ENCODE data around the gene ACY1.

The ACY1 gene

DNA sequence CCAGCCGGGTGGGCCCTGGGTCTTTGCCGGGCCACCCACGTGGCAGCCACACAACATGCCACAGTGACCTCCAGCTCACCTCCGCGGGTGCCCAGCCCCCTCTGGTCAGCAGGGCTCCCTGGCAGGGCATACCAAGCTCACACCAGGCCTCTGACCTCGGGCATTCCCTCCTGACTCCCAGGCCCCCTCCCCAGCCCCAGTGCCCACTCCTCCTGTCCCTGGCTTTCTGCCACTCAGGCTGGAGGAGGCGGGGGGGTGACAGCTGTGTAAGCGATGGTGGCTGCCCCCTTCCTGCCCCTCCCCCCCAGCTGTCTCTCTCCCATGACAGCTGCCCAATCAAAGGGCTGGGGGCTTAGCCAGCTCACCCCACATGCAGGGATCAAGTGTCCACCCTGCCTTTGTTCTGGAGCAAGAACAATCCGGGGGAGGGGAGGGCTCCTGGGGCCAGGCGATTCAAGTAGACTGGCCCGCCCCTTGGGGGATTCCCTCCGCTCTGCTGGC is 19.3 kb upstream of the ACY1 start:
- no peak for FAIRE-seq

DNA sequence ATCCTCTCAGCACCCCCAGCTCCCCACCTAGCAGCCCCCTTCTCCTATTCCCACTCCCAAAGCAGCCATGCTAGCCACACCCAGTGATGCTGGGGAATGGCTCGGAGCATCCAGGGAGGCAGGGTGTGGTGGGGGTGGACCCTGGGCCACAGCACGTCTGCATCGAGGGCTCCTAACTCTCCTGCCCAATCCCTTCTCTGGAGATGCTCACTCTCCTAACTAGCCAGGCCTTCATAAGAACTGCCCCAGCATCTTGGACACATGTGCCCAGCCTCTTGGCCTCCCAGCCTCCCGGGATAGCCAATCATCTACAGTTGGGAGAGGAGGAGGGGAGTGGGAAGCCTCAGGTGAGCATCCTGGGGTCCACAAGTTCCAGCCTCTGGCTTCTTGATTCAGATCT is 18.8 kb upstream of the ACY1 start:
- FAIRE-seq, result no peak

DNA sequence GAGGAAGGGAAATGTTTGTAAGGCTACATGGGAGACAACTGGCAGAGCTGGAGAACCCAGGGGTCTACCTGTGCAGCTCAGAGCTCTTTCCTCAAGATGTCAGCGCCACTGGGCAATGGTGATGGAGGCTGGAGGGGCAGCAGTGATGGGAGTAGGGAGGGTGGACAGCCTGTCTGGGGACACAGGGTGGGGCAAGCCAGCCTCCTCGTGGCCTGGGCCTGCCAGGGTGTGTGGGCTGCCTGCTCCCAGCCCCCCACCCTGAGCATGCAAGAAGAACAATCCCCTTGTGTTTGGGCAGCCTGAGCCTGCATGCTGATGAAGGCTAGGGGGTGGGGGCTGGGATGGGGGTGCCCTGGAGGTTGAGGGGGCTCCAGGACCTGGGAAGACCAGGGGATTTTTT is 17.3 kb upstream of the ACY1 start:
- no peak for FAIRE-seq

DNA sequence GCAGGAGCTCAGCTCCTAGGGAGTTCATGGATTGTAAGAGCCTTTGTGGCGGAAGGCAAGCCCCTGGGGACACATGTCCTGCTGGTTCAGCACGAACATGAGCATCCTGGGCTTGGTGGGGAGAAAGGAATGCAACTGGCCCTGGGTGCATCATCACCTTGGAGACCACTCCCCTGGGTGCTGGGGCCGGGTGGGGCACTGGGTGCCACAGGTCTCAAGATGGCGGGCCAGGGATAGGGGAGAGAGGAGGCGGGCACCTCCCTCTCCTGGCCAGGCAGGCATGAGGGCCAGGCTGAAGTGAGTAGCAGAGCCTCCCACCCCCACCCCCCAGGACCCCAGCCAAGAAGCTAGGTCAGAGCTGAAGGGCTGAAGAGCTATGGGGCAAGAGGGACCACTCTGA is 16.8 kb upstream of the ACY1 start:
- FAIRE-seq, result no peak

DNA sequence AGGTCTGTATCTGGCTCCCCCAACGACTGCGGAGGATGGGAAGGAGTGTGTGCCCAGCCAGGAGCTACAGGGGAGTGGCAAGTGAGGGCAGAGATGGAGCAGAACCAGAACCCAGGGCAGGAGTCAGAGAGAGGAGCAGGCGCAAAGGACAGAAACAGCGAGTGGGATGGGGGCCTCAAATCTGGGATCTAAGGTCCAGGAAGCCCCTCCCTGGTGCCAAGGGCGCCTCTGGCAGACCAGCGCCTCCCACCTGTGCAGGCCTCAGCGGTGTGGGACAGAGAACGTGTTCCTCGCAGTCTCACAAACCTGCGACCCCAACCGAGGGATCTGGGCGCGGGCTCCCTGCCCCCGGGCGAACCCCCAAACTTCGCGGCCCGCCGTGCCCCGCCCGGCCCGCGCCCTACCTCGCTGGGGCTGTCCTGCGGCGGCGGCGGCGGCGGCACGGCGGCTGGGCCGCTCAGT is 16.4 kb upstream of the ACY1 start:
- FAIRE-seq, result no peak

DNA sequence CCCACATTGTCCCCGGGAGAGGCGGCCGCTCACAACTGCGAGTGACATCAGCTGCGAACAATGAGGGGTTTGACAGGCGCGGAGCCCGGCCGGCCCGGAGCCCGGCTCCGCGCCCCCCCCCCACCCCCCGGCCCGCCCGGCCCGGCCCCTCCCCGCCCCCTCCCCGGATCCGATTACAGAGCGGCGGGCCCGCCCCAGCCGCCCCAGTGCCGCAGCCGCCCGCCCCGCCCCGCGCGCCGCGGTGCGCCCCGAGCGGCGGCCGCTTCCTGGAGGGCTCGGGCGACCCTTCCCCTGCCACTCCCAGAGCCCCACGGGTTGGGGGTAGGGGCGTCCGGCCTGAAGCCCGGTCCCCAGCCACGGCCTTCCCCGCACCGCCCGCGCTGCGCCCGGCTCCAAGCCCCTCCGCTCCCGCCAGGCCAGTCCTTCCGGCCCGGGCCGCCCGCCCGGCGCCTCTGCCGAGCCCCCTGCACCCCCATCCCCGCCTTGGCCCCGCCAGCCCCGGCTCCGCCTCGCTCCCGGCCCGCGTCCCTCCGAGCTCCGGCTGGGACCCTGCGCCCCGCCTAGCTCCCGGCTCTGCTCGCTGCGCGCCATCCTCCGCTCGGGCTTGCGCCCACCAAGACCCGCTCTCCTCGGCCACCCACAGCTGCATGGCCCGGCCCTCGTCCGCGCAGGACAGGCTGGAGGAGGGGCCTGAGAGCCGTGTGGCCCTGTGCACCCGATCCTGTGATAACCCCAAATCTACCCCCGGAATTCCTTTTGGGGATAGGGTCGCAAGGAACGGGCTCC is 15.8 kb upstream of the ACY1 start, which contains the start of gene PCBP4:
PCBP4 (minus strand) TSS at position 71 of the 786 bp plus-strand sequence. CDS start 6,214 bp downstream, outside the sequence.
- FAIRE-seq, result no peak

DNA sequence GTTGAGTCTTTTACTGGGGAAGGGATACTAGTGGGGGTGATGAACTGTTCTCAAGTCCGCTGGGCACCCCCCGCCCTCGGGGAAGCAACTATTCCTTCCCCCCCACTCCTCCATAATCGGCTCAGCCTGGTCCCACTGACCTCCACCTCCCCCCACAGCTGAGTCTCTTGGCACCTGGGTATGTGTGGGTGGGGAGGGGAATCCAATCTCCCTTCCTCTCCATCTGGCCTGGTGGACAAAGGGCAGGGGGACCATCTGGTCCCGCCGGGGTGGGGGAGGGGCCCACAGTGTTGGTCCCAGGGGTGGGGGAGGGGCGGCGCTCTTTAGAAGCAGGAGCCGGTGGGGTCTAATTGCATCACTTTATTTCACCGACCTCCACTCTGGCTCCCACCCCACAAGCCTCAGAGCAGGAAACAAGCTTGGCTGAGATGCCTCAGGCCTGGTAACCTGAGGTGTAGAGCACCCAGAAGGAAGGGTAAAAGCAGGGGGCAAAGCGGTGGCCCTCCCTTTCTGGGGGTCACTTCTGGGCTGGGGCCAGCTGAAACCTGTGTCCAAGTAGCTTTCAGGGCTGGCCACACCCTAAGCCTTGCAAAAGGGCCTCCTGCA is 15.1 kb upstream of the ACY1 start:
- FAIRE-seq, result no peak

DNA sequence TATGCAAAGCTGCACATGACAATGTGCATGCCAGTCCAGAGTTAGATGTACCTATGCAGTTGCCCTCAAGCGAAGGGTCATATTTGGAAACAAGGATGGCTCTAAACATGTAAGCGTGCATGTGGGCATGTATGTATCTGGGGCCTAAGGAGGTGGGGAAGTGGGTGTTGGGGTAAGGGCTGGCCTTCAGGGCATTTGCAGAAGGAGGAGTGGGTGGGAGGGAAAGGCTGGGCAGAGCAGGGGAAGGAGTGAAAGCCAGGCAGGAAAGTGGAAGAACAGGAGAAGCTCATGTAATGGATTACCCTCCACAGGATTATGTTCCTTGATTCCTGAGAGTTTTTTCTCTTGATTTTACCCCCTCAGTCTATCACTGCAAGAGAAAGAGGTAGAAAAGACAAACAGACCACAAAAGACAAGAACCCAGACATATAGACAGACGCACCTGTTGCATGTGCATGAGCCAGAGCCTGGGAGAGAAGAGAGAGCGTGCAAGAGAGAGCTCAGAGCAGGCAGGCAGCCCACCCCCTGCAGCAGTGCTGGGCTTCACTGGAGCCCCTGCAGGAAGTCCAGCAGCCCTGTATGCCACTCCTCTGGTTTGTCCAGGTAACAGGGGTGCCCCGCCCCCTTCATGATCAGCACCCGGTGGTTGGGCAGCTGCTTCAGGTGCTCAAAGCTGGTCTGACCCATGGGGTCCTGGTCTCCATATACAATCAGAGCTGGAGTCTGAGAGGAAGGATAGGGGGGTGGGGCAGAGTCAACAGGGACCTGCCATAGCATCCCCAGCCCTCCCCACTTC is 14.3 kb upstream of the ACY1 start:
- FAIRE-seq, result no peak

DNA sequence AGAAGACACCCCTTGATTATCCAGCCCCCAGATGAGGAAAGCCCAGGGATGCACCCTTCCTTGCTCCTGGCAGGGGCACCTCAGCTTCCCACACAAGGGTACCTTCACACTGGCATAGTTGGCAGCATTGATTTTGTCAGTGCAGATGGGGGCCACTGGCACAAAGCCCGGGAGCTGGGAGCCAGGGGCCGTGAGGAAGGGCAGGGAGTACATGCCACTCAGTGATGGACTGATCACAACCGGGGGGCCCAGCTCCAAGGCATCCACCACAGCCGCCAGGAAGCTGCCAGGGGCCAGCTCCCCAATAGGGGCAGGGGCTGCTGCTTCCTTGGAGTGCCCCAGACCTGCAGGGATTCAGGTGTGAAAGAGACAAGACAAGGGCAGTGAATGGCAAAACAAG is 13.5 kb upstream of the ACY1 start:
- no peak for FAIRE-seq

DNA sequence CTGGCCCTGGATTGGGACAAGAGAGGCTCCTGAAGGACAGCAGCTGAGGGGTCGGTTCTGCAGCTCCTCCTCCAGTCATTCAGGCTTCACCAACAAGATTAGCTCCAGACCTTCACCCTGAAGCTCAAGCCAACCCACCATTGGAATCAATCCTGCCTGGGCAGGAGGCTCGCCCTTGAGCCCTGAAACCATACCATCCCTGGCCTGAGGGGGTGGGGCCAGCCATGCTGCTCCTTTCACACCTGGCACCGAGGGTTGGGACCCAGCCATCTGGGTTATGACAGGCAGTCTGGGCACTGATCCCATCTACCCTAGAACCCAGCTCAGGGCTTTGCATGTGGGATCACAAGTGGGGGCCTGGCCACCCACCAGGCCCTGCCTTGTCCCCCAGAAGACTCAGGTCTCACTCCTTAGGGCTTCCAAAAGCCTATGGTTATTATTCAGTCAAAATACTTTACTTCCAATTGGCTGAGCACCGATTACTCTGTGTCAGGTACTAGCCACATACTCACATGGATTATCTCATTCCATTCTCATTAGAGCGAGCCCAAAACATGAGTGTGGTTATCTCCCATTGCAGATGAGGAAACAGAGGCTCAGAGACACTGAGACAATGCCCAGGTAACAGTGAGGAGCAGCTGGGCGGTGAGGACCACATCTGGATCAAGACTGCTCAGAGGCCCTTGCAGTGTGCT is 12.6 kb upstream of the ACY1 start:
- FAIRE-seq, result no peak

DNA sequence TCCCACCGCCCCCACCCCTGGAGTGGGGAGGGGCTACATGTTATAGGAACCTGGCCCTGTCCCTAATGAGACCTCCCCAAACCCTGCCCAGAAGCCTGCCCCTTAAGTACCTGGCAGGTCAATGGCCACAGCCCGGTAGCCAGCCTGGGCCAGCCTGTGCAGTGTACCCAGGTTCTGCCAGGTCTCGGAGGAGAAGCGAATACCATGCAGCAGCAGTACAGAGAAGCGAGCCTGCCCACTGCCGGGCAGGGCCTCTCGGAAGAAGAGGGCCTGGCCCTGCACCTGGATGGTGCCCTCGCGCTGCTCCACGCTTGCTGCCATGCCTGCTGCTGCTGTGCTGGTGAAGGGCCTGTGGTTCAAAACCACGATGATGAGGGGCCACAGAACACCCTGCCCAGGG is 12.0 kb upstream of the ACY1 start:
- no peak for FAIRE-seq

DNA sequence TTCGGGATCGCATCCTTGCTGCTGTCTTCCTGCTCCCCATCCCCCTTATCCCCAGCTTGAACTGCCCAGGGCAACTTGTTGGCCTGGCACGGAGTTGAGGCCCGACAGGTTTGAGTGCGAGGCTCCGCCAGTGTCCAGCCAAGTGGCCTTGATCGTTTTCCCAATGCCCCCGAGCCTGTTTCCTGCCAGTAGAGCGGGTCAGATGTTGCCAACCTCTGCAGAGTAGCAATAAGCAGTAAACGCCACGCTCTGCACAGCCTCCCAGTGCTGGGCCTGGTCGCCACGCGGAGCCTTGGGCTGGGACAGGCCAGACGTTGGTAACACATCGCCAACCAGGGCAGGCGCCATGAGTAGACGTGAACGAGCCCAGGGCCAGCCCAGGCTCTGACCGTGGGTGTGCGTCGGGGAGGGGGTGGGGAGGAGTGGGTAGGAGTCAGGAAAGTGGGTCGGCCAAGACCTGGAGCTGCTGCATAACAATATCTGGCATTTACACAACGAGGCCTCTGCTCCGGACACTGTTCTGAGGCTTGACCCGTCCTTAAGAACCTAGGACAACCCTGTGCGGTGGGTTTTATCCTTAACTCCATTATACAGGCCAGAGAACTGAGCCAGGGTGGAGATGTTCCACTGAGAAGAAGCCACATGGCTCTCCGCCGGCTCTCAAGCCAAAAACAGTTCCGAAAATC is 8.9 kb upstream of the ACY1 start:
- FAIRE-seq, result no peak

DNA sequence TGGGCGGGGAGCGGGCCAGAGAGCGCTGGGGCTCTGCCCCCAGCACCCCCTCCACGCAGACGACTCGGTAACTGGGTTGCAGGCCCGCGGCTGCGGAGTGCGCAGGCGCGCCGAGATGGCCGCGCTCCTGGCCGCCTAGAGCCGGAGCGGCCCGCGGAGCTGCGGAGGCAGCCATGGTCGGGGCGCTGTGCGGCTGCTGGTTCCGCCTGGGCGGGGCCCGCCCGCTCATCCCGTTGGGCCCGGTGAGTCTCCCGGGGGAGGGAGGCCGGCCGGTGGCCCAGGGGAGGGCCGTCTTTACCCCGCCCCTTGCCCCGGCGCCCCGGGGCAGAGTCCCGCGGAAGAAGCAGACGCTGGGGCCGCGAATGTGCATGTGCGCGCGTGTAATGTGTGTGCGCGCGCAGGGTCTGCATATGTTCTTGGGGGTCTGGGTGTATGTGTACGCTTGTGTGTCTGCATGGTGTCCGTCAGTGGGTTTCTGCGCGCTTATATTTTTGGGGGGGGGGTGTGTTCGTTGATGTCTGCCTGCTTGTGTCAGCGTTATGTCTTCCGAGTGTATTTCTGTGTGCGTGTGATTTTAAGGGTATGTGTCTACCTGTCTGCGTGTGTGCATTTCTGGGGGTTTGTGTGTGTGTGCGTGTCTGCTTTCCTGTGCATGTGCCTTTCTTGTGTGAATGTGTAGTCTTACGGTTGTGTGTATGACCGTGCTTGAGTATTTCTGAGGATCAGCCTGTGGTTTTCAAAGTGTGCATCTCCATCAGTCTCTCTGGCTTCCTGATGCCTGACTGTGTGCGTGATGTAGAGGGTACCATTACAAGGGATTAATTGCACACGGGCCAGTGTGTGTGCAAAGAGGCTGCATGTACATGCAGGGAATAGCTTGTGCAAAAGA is 8.1 kb upstream of the ACY1 start, which contains the start of gene ABHD14A:
ABHD14A (plus strand) TSS at position 102 of the 889 bp plus-strand sequence; CDS start at position 174, 72 bp downstream.
- FAIRE-seq, result no peak

DNA sequence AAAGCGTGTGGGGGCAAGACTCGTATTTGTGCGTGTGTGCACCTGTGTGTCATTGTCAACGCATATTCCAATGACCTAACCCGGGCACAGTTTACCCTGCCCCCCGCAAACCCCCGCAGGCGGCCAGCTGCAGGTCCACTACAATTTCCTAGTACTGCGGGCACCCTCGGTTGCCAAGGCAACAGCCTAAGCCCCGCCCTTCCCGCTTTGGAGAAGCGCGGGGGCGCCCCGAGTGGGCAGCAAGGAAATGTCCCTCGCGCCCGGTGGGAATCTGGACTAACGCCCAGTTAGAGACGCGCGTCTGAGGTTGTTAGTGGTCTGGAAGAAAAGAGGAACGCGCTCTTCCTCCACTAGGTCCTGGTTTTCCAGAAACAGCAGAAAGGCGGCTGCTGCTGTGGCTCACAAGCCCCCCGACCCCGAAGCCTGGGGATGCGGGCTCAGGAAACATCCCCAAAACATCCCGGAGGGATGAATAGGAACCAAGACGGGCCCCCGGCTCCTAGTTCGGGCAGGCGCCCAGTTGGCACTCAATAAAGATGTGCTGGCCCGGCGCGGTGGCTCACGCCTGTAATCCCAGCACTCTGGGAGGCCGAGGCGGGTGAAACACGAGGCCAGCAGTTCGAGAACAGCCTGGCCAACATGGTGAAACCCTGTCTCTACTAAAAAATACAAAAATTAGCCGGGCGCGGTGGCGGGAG is 7.3 kb upstream of the ACY1 start:
- no peak for FAIRE-seq

DNA sequence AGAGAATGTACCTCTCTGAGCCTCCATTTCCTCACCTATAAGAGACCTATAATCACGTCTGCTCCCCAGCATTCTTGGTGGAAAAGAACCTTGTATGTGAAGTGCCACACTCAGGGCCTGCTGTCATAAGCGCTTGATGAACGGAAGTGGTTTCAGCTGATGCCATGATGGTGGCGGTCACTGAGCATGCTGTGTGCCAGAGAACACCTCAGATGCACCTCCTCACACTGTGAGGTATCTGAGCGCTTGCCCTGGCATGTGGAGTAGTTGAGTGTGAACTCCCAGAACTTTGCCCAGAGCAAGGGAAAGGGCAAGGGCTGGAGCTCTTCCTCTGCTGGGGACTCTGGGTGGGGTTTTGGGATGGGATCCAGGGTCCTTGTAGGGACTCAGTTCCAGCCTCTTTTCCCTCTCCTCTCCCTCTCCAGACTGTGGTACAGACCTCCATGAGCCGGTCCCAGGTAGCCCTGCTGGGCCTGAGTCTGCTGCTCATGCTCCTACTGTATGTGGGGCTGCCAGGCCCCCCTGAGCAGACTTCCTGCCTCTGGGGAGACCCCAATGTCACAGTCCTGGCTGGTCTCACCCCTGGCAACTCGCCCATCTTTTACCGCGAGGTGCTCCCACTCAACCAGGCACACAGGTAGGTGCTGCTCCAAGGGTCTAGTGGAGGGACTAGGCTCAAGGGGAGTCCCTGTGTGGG is 5.7 kb upstream of the ACY1 start:
- FAIRE-seq, result no peak

DNA sequence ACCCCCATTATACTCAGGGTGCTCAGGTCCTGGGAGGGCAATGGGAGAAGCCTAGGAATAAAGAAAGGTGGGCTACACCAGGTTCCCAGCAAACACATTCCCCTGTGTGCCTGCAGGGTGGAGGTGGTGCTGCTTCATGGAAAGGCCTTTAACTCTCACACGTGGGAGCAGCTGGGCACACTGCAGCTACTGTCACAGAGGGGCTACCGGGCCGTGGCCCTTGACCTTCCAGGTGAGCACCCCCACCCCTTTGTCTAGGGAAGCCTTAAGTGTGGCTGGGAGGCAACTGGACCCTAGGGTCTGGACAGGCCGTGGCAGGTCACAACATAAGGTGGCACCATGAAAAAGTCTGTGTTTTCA is 5.2 kb upstream of the ACY1 start:
- no peak for FAIRE-seq

DNA sequence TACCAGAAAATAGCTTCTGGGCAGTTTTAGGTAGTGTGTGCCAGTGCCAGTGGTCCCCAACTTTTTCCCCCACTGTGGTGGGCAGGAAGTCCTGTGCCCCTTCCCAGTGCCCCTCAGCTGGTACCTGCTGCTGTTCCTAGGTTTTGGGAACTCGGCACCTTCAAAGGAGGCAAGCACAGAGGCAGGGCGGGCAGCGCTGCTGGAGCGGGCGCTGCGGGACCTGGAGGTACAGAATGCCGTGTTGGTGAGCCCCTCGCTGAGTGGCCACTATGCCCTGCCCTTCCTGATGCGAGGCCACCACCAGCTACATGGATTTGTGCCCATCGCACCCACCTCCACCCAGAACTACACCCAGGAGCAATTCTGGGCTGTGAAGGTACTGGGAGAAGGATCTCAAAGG is 3.1 kb upstream of the ACY1 start:
- no peak for FAIRE-seq

DNA sequence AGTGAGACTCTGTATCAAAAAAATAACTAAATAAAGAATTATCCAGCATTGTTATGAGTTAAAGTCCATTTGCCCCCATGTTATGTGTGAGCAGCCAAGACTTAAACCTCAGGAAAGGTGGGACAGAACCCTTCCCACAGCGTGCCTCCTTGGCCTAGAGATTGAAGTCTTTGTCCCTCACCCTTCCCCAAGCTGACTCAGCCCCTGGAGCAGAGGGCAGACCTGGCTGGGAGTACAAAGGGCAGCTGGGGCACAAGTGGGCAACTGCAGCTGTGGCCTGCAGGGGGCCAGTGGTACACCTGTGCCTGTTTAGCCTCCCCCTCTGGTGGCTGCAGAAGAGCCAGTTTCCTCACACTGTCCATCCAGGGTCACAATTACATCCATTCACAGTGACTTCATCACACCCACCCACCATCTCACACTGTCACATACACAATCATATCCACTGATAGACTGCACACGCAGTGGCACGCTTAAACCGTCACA is 940 bp upstream of the ACY1 start:
- FAIRE-seq, result no peak

DNA sequence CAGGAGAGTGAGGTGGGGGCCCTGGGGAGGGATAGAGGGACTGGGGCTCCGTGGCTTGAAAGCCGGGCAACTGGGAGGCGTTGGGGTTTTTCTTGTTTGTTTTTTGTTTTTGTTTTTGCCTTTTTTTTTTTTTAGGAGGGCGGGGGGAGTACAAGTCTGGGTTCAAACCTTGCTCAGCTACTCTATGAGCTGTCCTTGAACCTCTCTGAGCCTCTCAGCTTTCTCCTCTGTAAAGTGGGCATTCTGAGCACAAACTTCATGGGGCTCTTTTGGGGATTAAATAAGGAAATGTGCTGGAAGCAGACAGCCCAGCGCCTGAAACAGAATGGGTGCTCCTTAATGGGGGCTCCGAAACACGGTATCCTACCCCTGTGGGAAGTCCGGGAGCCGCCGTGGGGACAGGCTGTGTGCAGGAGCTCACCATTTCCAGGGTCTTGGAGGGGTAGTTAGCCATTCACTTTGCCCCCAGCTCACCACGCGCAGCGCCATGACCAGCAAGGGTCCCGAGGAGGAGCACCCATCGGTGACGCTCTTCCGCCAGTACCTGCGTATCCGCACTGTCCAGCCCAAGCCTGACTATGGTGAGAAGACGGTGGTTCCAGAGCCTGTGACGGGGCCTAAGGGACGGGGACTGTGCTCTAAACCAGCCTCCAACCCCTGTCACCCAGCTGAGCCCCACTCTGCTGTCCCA is 388 bp downstream of the ACY1 start:
- no peak for FAIRE-seq
